NCI-H2171 treated with DMSO at 0.1 percent for 48 hours (cell line): ENCODE results near the gene ADAM21.
"Not testable (repeated sequence)": the region's sequence is repeated elsewhere in the genome, so short reads cannot be mapped to it uniquely, and the experiment has no call there.

Experiments
- DNase-seq: peaks from one replicate; lab custom pipeline; 2025; lab: John Stamatoyannopoulos, UW

ADAM21 gene

GRCh38 chr14:70477356-70478105 lies 25.6 kb downstream of the ADAM21 start:
- not testable (repeated sequence) for DNase-seq

- DNase-seq: no peak
Measured at GRCh38 chr14:70489579-70490200, 37.7 kb downstream of the ADAM21 start.

GRCh38 chr14:70498191-70498590 lies 46.2 kb downstream of the ADAM21 start:
- DNase-seq: no peak
